PC-3 (cell line): ENCODE data around the gene KHDC4. TPM values are rescaled to one million over a fixed set of nuclear protein-coding genes. Genes with fewer than 3 reads are reported as not detected.

ENCODE experiments used
- ATAC-seq: fragments of 200-7000 bp; cut with Tn5 transposase; 2 replicates; pipeline ENCODE4 v1.9.1; 2020; ENCODE audit warnings: mild to moderate bottlenecking, moderate library complexity
- BruUV-seq: library from RNA; stranded (reverse); fragments of 400-500 nt; replicated peaks from 2 replicates; lab custom pipeline; 2021; lab: Mats Ljungman, UMichigan
- CTCF ChIA-PET: fragments of 300-600 bp; sonication (Branson Sonifier 250); formaldehyde crosslinking; loops from one replicate; lab custom pipeline; 2022; ENCODE audit warnings: antibody characterized with exemption; lab: Charles Lee
- POLR2A ChIA-PET: fragments of 300-600 bp; sonication (Branson Sonifier 250); formaldehyde crosslinking; loops from one replicate; lab custom pipeline; 2022; ENCODE audit warnings: antibody characterized with exemption; ENCODE audit not compliant: unreplicated experiment; lab: Charles Lee
- DNase-seq: peaks from one replicate; pipeline ENCODE4 v3.0.0-alpha.2; 2015
- H2AFZ ChIP-seq: fragments of 300-600 bp; sonication (generic); 2 replicates; pipeline ENCODE4 v1.6.0; 2016; ENCODE audit warnings: antibody characterized with exemption, low read length
- H3F3A ChIP-seq: fragments of 300-600 bp; sonication (generic); one replicate; pipeline ENCODE4 v1.6.0; 2017; ENCODE audit warnings: antibody characterized with exemption, low read length, control low read depth, mild to moderate bottlenecking; ENCODE audit not compliant: unreplicated experiment
- H3K27ac ChIP-seq: fragments of 300-600 bp; sonication (generic); 2 replicates; pipeline ENCODE4 v1.5.1; 2016; ENCODE audit warnings: mild to moderate bottlenecking, low read length
- H3K27me3 ChIP-seq: fragments of 300-600 bp; sonication (generic); 2 replicates; pipeline ENCODE4 v1.6.1; 2016; ENCODE audit warnings: low read length, mixed read lengths
- H3K36me3 ChIP-seq: fragments of 300-600 bp; sonication (generic); 2 replicates; pipeline ENCODE4 v1.6.1; 2016; ENCODE audit warnings: low read depth, mixed run types, low read length, mixed read lengths
- H3K4me1 ChIP-seq: fragments of 300-600 bp; sonication (generic); 2 replicates; pipeline ENCODE4 v1.5.1; 2016; ENCODE audit warnings: low read length; ENCODE audit not compliant: insufficient read depth
- H3K4me2 ChIP-seq: fragments of 300-600 bp; sonication (generic); 2 replicates; pipeline ENCODE4 v1.6.0; 2016; ENCODE audit warnings: low read length
- H3K4me3 ChIP-seq: fragments of 300-600 bp; sonication (generic); 2 replicates; pipeline ENCODE4 v1.5.1; 2016; ENCODE audit warnings: mild to moderate bottlenecking, low read length, mixed read lengths
- H3K79me2 ChIP-seq: fragments of 300-600 bp; sonication (generic); 2 replicates; pipeline ENCODE4 v1.6.1; 2017; ENCODE audit warnings: low read length, mixed read lengths
- H3K9ac ChIP-seq: fragments of 300-600 bp; sonication (generic); 2 replicates; pipeline ENCODE4 v1.6.0; 2016; ENCODE audit warnings: mild to moderate bottlenecking, low read length
- H3K9me2 ChIP-seq: fragments of 300-600 bp; sonication (generic); replicated peaks from 2 replicates; pipeline ENCODE4 v1.6.1; 2016; ENCODE audit warnings: mixed run types, low read length, mixed read lengths
- H3K9me3 ChIP-seq: fragments of 300-600 bp; sonication (generic); 2 replicates; pipeline ENCODE4 v1.6.1; 2016; ENCODE audit warnings: low read length, mixed read lengths
- H4K20me1 ChIP-seq: fragments of 300-600 bp; sonication (generic); 2 replicates; pipeline ENCODE4 v1.6.1; 2016; ENCODE audit warnings: low read length, mixed read lengths
- CTCF ChIP-seq: fragments of 300-600 bp; sonication (generic); conservative IDR thresholded peaks from 2 replicates; pipeline ENCODE4 v1.5.1; 2017; ENCODE audit warnings: antibody characterized with exemption, low read depth, mild to moderate bottlenecking, low read length
- EZH2 ChIP-seq: fragments of 300-600 bp; sonication (generic); IDR thresholded peaks from one replicate; pipeline ENCODE4 v1.6.1; 2017; ENCODE audit warnings: antibody characterized with exemption, mild to moderate bottlenecking, low read length; ENCODE audit not compliant: unreplicated experiment
- EZH2phosphoT487 ChIP-seq: fragments of 300-600 bp; sonication (generic); IDR thresholded peaks from 2 replicates; pipeline ENCODE4 v1.6.1; 2018; ENCODE audit warnings: mild to moderate bottlenecking, antibody characterized with exemption, low read length, borderline replicate concordance
- intact Hi-C: fragments of 100-400 bp; cut with micrococcal nuclease; formaldehyde crosslinking; loops from 2 replicates; pipeline ENCODE4 v1.9.0; 2023
- total RNA-seq: library from RNA; depleted of rRNA; stranded (reverse); fragments of >200 nt; gene quantifications from 2 replicates; pipeline ENCODE4 v1.2.3, GENCODE V29; 2014

Gene KHDC4
- total RNA-seq, 1 experiment from 2014 or later = 63.4 TPM

- Histone ChIP-seq H3F3A (no peaks in the 10 kb centered on the region), H3K27ac (no peak overlapping the region), H3K9me3 (no peaks in the 10 kb centered on the region), H3K4me1 (no peaks in the 10 kb centered on the region), H3K79me2 (no peaks in the 10 kb centered on the region), H3K9ac (no peak overlapping the region), H3K36me3 (no peaks in the 10 kb centered on the region), H3K9me2 (no peaks in the 10 kb centered on the region), H4K20me1 (no peaks in the 10 kb centered on the region), H3K27me3 (no peaks in the 10 kb centered on the region), H2AFZ (no peak overlapping the region), H3K4me3 (no peak overlapping the region), H3K4me2 (no peak overlapping the region)
- BruUV-seq = no TSS peak
- TF ChIP-seq CTCF (no peak), EZH2 (no peak), EZH2phosphoT487 (no peak)
- POLR2A ChIA-PET = interaction anchor here (0.6 kb wide), 1 partner anchor 15 kb away, joined by 3 read pairs; no protein-coding TSS in a partner anchor
- DNase-seq (no peak), ATAC-seq (no peak)
- CTCF ChIA-PET = no interaction called here
- intact Hi-C loops = no loop called here
Measured at GRCh38 chr1:155872527-155872926, 61.7 kb downstream of the KHDC4 start.

- Histone ChIP-seq H3K4me3 (no peak overlapping the region), H3K36me3 (no peaks in the 10 kb centered on the region), H3K27ac (no peak overlapping the region), H3K9me3 (no peaks in the 10 kb centered on the region), H3K27me3 (no peaks in the 10 kb centered on the region), H3K4me1 (no peaks in the 10 kb centered on the region), H3K9me2 (no peaks in the 10 kb centered on the region), H2AFZ (no peak overlapping the region), H3K79me2 (no peaks in the 10 kb centered on the region), H4K20me1 (no peaks in the 10 kb centered on the region), H3F3A (no peaks in the 10 kb centered on the region), H3K4me2 (no peak overlapping the region), H3K9ac (no peak overlapping the region)
- CTCF ChIA-PET = no interaction called here
- POLR2A ChIA-PET = no interaction called here
- intact Hi-C loops = no loop called here
- TF ChIP-seq EZH2phosphoT487 (no peak), EZH2 (no peak), CTCF (no peak)
- no peak for ATAC-seq
- BruUV-seq = no TSS peak
- no peak for DNase-seq
Measured at GRCh38 chr1:155871390-155871789, 62.8 kb downstream of the KHDC4 start.

- no peak overlapping the region for H3K4me3 ChIP-seq
- no peaks in the 10 kb centered on the region for H3K9me3 ChIP-seq
- peaks cover 2% of the 10 kb centered on the region for H3K27me3 ChIP-seq
- BruUV-seq = no TSS peak
- no peak overlapping the region for H3K27ac ChIP-seq
- H3K9me2 ChIP-seq = no peaks in the 10 kb centered on the region
- H3K36me3 ChIP-seq = no peaks in the 10 kb centered on the region
- H2AFZ ChIP-seq = no peak overlapping the region
- H3F3A ChIP-seq = no peaks in the 10 kb centered on the region
- H3K9ac ChIP-seq = no peak overlapping the region
- ATAC-seq (no peak), DNase-seq (no peak)
- no peaks in the 10 kb centered on the region for H3K79me2 ChIP-seq
- TF ChIP-seq EZH2phosphoT487 (no peak), CTCF (no peak), EZH2 (no peak)
- intact Hi-C loops = no loop called here
- no peaks in the 10 kb centered on the region for H3K4me1 ChIP-seq
- ChIA-PET POLR2A (no interaction called here), CTCF (no interaction called here)
- no peaks in the 10 kb centered on the region for H4K20me1 ChIP-seq
- no peak overlapping the region for H3K4me2 ChIP-seq
Measured at GRCh38 chr1:155867766-155868165, 66.4 kb downstream of the KHDC4 start.
